Prostate gland (tissue), 2 donors: ENCODE data around the gene ACVR1.

Experiments
- POLR2A ChIP-seq: fragments of 450-650 bp; IDR thresholded peaks from one replicate; pipeline ENCODE4 v1.6.1; 2016; ENCODE audit warnings: antibody characterized with exemption, mild to moderate bottlenecking
- TF ChIP-seq, protein P1 (sequence below), 4 experiments: fragments of 200-600 bp in 2 of 4; fragments of 450-650 bp in 2 of 4; sonication (generic) in 2 of 4; IDR thresholded peaks; 1 replicate in 3 of 4; 2 replicates in 1 of 4; pipeline ENCODE4 v1.5.1; 2016 to 2019; ENCODE audit warnings: antibody characterized with exemption in 4 of 4, mild to moderate bottlenecking in 2 of 4, moderate library complexity in 2 of 4

DNA sequence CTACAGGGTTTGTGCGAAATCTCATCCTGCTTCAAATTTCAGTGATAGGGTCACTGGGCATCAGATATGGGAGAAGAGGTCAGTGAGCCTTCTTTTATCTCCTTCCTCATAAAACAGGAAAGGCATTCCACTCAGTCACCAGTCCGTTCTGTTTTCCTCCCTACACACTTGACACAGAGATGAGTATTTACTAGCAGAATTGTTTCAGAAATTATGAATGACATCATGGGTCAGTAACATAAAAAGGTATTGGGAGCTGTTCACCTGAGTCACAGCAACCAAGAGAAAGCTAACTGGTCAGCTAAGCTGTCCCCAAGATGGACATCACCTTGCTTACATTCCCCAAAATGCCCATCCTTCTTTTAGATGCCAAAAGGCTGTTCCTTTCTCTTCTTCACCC is 96.3 kb downstream of the ACVR1 start:
- TF ChIP-seq POLR2A: no peak
- TF ChIP-seq, protein P1, sequence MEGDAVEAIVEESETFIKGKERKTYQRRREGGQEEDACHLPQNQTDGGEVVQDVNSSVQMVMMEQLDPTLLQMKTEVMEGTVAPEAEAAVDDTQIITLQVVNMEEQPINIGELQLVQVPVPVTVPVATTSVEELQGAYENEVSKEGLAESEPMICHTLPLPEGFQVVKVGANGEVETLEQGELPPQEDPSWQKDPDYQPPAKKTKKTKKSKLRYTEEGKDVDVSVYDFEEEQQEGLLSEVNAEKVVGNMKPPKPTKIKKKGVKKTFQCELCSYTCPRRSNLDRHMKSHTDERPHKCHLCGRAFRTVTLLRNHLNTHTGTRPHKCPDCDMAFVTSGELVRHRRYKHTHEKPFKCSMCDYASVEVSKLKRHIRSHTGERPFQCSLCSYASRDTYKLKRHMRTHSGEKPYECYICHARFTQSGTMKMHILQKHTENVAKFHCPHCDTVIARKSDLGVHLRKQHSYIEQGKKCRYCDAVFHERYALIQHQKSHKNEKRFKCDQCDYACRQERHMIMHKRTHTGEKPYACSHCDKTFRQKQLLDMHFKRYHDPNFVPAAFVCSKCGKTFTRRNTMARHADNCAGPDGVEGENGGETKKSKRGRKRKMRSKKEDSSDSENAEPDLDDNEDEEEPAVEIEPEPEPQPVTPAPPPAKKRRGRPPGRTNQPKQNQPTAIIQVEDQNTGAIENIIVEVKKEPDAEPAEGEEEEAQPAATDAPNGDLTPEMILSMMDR (IDR thresholded peaks at IDR 0.05): no peak
